ENCODE data around the gene KRT76.

The KRT76 gene

DNA sequence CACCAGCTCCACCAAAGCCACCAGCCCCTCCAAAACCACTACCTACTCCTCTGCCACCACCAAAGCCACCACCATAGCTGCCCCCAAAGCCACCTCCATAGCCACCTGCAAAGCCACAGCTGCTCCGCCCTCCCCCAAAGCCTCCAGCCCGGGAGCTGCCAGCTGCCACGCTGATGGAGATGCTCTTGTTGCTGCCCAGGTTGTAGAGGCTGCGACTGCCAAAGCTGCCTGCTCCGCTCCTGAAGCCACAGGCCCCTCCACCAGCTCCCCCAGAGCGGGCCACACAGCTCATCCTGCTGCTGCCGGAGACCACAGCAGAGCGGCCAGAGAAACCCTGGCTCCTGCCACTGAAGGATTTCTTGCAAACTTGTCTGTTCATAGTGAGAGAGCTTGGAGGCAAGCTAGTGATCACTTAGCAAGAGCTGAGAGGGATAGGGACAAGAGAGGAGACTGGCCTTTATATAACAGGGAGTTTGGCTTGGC, at the start of gene KRT76:
TSS of gene KRT76 (minus strand) at position 433 of the 483 bp plus-strand sequence. CDS start at position 379, 54 bp downstream.
- DNase-seq: no peak

DNA sequence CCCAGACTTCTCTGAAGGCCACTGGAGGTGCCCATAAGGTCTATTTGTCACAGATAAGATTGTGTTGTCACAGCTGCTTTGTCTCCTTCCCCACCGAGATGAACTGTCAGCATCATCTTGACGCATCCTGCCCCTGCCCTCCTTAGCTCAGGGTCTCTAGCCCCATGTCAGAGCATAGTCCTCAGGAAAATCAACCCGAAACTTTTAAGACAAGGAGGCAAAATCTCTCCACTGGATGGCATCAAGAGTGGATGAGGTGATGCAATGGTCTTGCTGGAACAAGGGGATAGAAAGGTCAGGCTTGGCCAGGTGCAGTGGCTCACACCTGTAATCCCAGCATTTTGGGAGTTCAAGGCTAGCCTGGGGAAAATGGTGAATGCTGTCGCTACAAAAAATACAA, 48.8 kb upstream of the KRT76 start:
- no peak for DNase-seq

DNA sequence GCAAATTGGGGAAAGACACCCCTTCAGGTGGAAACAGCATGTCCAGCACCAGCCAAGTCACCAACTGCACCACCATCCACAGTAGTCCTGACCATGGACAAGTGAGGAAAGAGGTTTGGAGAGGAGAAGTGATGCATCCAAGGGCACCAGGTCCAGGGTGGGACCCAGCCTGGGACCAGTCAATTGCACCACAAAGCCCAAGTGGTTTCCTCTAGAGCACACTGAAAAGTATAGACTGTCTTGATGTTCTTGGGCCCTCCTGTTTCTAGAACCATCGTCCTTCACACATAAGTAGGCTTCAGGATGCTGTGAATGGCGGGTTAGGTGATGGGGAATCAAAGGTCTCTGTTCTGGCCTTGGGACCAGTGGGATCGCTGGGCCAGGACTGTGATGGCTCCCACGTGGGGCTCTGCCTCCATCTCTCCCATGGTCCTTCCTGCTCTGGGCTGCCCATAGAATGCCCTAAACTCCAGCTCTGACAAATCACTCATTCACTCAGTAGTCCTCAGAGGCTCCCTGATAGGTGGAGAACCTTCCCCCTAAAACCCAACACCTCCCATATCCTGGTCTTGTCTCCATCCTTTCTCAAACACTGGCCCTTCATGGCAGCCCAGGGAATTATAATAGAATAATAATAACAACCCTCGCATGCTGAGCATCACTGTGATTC, 47.7 kb upstream of the KRT76 start:
- DNase-seq: no peak

DNA sequence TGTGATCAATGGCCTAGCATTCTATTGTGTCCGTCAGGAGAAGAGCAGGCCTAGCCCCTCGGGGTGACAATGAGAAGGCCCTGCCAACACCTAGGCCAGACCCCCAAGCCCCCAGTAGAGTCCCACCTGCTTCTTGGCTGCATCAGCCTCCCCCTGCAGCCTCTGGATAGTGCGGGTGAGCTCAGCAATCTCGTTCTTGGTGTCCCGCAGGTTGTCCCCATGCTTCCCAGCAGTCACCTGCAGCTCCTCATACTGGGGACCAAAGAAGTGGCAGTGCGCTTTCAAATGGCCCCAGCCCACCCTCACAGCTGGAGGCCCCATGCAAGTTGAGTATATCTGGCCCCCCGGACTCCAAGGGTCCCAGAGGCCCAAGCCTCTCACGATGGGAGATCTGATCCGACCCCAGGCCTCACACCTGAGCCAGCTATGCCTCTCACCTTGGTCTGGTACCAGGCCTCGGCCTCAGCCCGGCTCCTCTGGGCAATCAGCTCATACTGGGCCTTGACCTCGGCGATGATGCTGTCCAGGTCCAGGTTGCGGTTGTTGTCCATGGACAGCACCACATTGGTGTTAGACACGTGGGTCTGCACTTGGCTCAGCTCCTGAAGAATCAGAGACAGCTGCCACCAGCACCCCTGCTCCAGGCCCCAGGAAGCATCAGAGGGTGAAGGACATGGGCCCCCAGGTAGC, 46.8 kb upstream of the KRT76 start:
- DNase-seq: no peak

DNA sequence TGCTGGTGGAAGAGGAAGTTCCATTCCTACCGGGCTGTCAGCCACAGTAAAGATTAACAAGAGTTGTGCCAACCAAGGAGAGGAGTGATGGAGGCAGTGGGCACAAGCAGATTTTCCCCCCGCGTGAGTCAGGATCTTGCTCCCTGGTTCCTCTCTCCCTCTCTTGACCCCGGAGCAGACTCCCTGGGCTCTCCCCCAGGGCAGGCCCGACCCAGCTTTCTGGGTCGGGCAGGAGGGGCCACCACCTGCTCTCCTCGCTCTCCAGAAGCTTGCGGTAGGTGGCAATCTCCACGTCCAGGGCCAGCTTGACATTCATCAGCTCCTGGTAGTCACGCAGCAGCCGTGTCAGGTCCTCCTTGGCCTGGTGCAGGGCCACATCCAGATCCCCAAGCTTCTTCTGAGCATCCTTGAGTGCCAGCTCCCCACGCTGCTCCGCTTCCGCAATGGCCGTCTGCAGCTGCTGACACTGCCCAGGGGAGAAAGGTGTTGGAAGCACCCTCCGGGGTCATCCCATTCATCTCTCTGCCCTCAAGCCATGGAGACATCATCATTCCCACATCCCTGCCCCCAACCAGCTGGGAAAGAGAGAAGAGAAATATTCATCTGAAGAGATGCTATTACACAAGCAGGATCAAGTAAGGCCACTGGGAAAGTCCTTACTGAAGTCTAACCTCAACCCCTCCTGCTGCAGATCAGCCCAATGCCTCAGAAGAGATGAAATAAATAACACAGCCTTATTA, 45.8 kb upstream of the KRT76 start:
- DNase-seq: no peak

DNA sequence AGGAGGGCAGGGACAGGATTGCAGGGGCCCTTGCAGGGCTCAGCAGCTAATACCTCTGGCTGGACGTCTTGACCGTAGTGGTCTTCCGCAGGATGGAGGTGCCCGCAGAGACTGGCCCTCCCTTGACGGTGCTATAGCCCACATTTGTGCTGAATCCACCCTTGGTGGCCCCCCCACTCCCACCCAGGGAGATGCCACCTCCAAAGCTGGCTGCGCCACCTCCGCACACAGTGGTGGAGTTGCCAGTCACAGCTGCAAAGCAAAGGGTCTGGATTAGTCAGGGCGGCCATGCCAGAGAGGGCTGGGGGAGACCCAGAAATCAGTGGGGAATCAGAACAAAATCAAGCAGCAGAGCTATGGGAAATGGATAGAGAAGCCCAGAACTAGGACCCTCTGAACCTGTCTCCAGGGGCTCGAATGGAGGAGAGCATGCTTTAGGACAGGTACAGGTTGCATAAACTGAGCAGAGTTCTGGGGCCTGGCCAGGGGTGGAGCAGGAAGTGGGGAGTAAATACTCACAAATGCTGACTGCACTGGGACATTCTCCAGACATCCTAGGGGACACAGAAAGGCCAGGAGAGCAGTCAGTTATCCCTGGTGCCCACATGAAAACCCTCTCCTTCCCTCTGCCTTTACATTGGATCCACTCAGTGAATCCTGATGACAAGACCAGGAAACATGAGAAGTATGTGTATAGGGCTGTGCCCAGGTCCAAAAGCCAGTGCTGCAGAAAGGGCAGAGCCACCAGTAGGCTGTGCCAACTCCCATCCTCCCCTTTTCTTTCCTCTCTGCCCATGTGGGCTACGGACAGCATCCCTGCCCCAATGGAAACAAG, 44.9 kb upstream of the KRT76 start:
- no peak for DNase-seq

DNA sequence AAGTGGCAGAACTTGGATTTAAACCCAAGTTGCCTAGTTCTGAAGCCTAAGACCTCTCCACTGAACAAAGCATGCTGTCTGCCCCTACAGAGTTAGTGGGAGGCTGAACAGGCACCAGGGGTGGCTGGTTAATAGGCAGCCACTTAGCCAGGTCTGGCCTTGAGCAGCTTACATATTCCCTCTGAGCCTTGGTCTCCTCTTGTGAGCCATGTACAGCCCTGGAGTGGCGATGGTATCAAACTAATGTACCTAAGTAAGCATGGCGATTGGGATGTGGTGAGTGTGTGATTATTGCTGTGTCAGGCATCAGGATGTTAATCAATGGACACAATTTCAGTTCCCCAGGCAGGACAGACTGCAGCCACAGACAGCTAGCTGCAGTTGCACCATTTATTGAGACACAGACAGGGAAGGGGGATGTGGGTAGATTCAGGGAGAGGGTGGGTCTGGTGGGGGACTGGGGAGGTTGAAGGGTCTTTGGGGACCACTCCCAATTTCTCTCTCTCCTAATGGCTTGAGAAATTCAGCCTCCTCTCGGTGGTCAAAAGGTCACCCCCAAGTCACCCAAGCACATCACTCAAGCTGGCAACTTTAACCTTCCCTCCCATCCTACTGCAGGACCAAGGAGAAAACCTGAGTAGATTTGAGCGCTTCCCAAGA, 44.1 kb upstream of the KRT76 start:
- no peak for DNase-seq

DNA sequence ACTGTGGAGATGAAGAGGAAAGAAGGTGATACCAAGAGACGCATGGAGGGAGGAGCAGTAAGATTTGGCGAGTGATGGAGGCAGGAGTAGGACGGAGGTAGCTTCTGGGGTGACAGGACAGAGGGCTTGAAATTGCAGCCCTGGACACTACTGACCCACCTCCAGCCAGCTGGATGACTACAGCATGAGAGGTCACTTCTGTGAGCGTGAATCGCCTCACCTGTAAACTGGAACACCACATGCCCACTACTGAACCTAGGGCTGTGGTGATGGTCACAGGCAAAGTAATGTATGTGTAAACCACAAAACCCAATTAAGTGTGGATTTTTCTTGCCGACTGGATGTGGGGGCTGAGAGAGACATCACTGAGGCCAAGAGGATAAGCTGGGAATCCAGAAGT, 43.4 kb upstream of the KRT76 start:
- DNase-seq: no peak

DNA sequence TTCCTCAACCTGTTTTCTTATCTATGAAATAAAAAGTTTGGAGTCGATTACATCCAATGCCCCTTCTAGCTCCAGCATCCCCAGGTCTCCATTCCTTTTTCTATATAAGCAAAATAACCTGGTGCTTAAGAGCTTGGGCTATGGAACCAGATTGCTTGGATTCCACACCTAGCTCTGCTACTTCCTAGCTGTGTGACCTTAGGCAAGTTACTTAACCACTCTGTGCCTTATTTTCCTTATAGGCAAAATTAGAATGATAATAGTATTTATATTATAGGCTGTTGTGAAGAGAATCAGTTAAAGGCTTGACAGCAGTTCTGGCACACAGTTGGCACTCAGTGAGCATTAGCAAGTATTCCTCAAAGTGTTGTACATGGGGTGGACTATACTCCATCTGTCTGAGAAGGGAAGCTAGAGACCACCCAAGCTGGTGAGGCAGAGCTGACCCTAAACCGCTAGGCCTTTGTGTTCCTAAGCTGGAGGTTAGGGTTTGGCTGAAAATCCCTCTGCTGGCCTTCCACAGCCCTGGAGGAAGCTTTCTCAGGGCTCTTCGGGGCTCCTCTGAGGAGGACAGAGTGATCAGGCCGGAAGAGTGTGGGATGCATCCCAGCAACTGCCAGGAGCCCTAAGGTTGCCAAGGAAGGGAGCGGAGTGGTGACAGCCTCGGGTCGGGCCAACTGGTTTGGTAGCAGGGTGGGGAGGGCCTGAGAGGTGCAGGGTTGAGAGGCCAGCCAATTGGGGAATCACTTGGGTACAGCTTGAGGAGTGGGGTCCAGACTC, 42.8 kb upstream of the KRT76 start:
- no peak for DNase-seq

DNA sequence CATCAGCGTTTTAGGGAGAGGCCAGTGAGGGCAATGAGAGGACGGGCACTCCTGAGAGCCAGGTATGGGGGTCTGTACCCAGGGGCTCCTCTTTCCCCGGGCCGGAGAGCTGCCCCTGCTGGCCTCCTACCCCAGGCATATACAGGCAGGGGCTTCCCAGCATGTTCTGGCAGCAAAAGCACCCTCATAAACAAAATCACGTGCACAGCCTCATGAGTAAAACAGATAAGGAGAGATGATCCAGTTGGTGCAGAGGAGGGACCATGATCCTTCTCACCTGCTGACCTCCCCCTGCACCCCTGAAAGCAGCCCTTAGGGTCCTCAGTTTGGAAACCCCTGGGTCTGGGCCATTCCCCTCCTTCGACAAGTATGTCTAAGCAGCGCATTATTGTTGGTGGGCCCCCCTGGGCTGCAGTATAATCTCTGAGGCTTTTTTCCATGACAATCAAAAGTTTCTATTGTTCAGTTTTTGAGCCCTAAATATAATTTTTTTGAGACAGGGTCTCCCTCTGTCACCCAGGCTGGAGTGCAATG, 41.8 kb upstream of the KRT76 start:
- no peak for DNase-seq

DNA sequence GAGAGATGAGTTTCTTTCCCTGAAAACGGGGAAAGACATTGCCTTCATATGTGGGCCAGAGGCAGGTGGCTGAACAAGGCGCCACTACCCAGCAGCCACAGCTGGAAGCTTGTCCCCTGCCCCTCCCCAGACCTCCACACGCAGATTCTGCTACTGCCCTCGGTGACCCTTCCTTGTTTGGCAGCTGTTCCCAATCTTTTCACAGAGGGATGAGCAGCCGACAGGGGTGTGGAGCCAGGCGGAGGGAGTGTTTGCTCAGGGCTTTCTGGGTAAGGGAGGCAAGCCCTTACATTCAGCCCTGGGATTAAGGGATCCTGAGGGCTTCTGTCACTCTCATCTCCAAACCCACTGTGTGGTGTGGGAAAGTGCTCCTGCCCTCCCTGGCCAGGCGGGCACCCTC, 41.2 kb upstream of the KRT76 start:
- no peak for DNase-seq

DNA sequence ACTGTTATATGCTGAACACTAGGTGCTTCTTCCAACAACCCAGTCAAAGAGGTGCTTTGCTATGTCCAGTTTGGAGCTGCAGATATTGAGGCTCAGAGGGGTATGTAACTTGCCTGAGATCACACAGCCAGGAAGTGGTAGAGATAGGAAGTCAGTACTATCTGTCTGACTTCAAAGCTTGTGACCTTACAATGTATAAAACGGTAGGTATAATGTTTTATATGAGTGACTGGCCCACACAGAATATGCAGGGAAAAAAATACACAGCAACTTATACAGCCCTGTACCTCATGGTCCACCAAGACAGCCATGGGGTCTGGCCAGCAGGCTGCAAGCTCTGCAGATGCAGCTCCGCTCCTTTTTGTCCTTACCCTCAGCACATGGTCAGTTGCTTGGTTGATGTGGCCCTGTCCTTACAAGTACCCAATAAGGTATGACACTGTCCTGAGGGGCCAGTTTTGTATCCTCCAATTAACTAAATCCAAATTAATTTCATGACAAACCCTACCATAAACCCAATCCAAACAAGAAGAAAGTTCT, 40.6 kb upstream of the KRT76 start:
- no peak for DNase-seq

DNA sequence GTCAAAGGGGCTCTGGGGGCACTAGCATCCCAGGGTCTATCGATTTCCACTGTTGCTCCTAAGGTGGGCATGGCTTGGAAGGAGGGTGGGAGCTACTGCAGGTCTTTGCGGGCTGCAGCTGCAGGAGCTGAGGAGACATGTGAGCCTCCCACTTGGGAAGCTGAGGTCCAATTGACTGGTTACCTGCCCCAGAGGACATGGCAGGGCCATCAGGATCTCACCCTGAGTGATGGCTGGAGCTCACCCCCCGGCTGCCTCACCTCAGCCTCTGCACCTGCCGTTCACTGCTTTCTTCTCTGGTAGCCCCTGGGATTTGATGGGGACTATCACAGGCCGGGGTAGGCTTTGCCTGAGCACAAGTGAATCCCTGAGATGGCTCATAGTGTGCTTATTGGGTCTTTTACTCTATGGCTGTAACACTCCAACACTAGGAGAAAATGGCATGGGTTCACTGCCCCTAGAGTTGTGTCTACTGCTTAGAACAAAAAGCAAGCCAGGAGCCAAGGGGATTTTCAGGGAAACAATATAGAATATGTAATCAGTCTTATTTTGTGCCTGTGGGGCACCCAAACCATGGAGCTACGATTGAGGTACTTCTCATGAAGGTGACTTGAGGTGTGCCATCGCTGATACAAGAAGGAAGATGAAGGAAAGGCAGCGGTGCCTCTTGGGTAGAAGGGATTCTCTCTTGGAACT, 40.0 kb upstream of the KRT76 start:
- no peak for DNase-seq

DNA sequence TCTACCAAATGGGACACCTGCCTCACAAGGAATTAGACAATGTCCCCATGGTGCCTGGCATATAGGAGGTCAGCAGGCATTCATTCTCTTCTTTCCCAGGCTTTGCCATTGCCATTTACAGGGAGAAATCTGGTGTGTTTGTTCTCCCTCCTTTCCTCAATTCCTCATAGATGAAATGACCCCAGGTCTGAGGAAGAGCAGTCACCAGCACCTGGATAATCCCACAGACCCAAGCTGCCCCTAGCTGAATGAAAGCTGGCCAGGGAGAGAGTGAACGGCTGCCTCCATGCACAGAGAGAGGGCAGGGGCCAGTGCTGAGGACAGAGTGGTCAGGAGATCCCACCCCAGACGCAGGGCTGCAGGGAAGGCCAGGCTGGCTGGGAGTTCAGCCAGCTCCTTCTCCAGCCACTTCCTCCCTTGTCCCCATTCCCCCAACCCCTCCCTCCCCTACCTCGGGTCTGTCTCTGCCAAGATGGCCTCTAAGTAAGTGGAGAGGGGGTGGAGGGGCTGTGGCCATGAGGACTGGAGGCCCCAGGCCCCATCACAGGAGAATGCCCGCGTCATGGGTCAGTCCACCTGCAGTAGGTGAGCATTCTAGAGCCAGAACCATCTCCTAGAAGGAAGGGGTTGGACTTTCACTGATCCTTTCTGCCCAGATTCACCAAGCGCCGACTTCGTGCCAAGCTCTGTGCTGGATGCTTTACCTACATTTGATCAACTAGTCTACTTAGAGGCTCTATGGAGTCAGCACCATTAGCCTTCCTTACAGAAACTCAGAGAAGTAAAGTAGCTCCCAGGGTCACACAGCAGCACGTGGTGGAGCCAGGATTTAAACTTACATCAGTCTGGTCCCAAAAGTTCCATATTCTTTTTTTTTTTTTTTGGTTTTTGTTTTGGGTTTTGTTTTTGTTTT, 38.8 kb upstream of the KRT76 start:
- no peak for DNase-seq

DNA sequence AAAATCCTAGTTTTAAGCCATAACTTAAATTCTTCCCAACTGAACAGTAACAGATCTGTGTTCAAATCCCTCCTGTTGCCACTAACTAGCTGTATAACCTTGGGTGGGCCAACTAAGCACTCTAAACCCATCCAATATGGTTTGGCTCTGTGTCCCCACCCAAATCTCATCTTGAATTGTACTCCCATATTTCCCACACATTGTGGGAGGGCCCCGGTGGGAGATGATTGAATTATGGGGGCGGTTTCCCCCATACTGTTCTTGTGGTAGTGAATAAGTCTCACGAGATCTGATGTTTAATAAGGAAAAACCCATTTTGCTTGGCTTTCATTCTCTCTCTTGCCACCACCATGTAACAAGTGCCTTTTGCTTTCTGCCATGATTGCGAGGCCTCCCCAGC, 38.0 kb upstream of the KRT76 start:
- DNase-seq: no peak

DNA sequence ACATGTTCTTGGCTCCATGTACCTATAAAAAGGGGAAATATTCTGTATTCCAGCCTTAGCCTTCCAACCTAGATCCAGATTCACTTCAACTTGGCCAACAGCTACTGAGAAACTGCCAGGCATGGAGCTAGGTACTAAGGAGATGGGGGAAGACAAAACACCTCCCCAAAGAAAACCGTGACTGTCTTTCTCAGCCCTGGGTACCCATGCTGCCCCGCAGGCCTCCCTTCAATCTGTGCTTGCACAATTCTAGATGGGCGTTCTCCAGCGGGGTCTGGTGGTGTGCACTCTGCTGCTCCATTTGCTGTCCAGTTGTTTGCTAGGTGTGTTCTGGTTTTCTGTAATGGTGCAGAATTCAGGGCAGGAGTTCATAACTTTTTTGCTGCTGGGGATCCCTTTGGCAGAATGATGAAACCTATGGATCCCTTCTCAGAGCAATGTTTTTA, 37.6 kb upstream of the KRT76 start:
- DNase-seq: no peak

DNA sequence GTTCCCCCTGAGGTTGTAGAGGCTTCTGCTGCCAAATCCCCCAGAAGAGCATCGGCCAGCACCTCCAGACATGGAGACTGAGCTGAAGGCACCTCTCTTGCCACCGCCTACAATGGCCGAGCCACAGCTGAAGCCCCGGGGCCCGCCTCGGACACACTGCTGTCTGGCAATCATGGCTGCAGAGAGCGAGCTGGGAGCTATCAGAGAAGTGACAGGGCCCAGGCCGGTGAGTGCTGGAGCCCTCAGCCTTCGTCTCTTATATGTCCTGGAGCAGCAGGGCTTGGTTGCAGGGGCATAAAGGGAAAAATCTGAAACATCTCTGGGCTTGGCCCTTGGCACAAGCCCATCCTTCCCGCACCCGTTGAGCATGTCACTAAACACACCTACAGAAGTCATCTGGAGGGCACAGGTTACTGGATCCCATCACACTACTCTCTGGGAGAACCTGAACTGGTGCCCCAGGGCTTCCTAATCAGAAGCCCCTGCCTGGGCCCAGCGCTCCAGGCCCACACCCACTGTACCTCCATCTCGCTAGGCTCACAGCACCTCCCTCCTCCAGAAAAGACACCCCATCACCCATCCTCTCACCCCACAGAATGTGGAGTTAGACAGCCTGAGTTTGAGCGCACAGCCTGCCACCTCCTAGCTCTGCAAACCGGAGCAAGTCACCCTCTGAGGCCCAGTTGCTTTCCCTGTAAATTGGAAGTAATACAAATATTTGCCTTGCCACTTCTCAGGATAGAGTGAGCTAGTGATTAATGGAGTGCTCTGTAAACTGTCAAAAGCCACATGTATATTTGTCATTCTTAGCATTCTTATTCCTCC, 37.0 kb upstream of the KRT76 start, which contains the start of gene KRT4:
TSS of gene KRT4 (minus strand) at position 232 of the 825 bp plus-strand sequence. CDS start at position 174, 58 bp downstream.
- DNase-seq: no peak

DNA sequence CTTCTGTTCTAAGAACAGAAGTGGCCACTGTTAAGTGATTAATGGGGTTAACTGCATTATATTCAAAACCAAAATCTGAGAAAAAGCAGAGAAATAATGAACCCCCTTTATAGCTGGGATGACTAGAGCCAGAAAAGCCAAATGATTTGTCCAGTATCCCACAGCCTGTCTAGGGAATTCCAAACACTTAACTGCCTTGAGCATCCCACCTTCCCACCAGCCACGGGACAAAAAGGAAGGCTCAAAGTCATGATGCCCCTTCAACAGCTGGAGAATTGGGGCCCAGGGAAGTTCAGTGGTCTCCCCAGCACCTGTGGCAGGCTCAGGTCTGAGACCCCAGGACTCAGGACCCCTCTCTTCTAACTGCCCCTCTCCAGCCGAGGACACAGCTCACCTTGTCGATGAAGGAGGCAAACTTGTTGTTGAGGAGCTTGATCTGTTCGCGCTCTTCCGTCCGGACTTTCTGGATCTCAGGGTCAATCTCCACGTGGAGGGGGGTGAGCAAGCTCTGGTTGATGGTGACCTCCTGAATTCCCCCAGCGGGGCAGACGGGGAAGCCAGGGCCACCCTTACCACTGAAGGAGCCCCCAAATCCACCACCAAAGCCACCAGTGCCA, 36.2 kb upstream of the KRT76 start:
- no peak for DNase-seq

Data from AML-193 (cell line).